BLaER1 treated with 17β-estradiol and CSF1 and Interleukin-3, amounts not matched to agents 10 nM and 100 nM (cell line): Measurements from ENCODE around the gene PRKCE.

Experiments
- H3K27ac ChIP-seq, 11 experiments: shearing (Covaris generic); formaldehyde crosslinking; 2 replicates each; pipeline ENCODE4 v1.8.1; 2022
- H3K27me3 ChIP-seq, 11 experiments: shearing (Covaris generic); formaldehyde crosslinking; 2 replicates each; pipeline ENCODE4 v1.8.1; 2022
- H3K36me3 ChIP-seq, 11 experiments: shearing (Covaris generic); formaldehyde crosslinking; 2 replicates each; pipeline ENCODE4 v1.8.1; 2022
- H3K4me1 ChIP-seq, 10 experiments: shearing (Covaris generic); formaldehyde crosslinking; 2 replicates each; pipeline ENCODE4 v1.8.1; 2022
- H3K4me2 ChIP-seq, 11 experiments: shearing (Covaris generic); formaldehyde crosslinking; 2 replicates each; pipeline ENCODE4 v1.8.1; 2022
- H3K4me3 ChIP-seq, 10 experiments: shearing (Covaris generic); formaldehyde crosslinking; 2 replicates each; pipeline ENCODE4 v1.8.1; 2022
- H3K9ac ChIP-seq, 11 experiments: shearing (Covaris generic); formaldehyde crosslinking; 2 replicates each; pipeline ENCODE4 v1.8.1; 2022
- H3K9me3 ChIP-seq, 11 experiments: shearing (Covaris generic); formaldehyde crosslinking; replicated peaks in 1 of 11; 2 replicates each; pipeline ENCODE4 v1.8.1; 2022
- H4K20me1 ChIP-seq, 11 experiments: shearing (Covaris generic); formaldehyde crosslinking; 2 replicates each; pipeline ENCODE4 v1.8.1; 2022
- Cebpa-rat ChIP-seq, 11 experiments: shearing (Covaris generic); IDR thresholded peaks; 2 replicates each; pipeline ENCODE4 v1.8.1; 2022

PRKCE gene

DNA sequence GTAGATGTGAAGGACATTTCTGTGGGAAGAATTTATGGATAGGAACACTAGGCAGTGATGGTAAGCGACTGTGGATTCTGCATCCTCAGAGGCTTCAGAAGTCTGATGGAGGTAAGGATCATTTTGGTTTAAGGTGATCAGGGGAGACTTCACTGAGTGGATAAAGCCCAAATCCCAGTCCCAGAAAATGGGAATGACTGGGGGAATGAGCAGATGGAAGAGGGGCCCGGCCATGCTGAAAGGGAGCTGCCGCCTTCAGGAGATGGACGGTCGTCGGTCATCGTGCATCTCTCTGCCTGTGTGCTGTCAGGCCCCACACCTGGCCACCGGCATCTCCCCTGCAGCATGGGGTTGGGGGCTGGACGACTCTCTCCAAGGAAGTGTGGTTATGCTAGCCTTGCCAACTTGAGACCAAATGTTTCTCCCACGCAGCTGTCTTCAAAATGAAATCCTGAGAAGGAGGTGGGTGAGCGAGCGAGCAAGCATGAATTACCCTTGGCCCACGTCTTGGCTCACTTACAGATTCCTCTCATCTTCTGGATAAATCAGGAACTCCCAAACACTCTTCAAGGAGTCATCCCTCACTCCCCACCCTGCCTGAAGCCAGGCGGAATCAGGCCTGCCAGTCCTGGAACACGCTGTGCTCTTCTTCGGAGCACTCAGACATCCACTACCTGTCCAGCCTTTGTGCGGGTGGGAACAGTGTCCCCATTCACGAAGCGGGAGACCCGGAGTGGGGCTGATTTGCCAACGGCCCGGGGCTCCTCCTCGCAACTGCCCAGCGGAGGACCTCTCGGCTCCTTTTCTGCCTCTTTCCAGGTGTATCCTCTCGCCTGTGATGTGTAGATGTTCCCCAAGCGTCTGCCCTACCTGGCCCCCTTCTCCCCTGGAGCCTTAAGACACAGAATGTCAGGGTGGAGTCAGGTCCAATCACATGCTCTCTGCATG is 85.6 kb downstream of the PRKCE start:
- H3K4me2 ChIP-seq = peak overlapping the region; percentile 7 to 93 (median 86); a peak in 20 of 22 replicates
- peak overlapping the region in 8 of 11 experiments; percentile 83 to 96 (median 91); a peak in 15 of 22 replicates for H3K27ac ChIP-seq
- H3K4me1 ChIP-seq = peaks cover 46 to 100% (median 97%) of the 10 kb centered on the region in 10 experiments
- peaks cover 0 to 53% (median 34%) of the 10 kb centered on the region in 11 experiments; a peak in 16 of 22 replicates for H3K36me3 ChIP-seq
- H4K20me1 ChIP-seq = peaks cover 0 to 15% (median 7%) of the 10 kb centered on the region in 11 experiments; a peak in 9 of 22 replicates
- H3K27me3 ChIP-seq = no peaks in the 10 kb centered on the region
- peak overlapping the region in 6 of 11 experiments; percentile 29 to 83 (median 74); a peak in 9 of 22 replicates for H3K9ac ChIP-seq
- peak overlapping the region in 1 of 10 experiments; percentile 2; a peak in 3 of 20 replicates for H3K4me3 ChIP-seq
- TF ChIP-seq Cebpa-rat (IDR thresholded peaks at IDR 0.05) = no peak
- 0 out of 22 replicates have a peak, but pooled peaks cover 0 to 4% (median 0%) of the 10 kb centered on the region in 11 experiments for H3K9me3 ChIP-seq

- H4K20me1 ChIP-seq = peaks cover 0 to 25% (median 7%) of the 10 kb centered on the region in 11 experiments; a peak in 9 of 22 replicates
- peak overlapping the region in 1 of 11 experiments; percentile 36; a peak in 1 of 22 replicates for H3K9ac ChIP-seq
- TF ChIP-seq Cebpa-rat (IDR thresholded peaks at IDR 0.05) = no peak
- H3K9me3 ChIP-seq = peaks cover 0 to 6% (median 2%) of the 10 kb centered on the region in 11 experiments; a peak in 9 of 22 replicates
- peaks cover 26 to 95% (median 82%) of the 10 kb centered on the region in 10 experiments for H3K4me1 ChIP-seq
- H3K36me3 ChIP-seq = peaks cover 0 to 70% (median 40%) of the 10 kb centered on the region in 11 experiments; a peak in 16 of 22 replicates
- peak overlapping the region in 5 of 11 experiments; percentile 33 to 96 (median 92); a peak in 8 of 22 replicates for H3K27ac ChIP-seq
- H3K4me3 ChIP-seq = no peak overlapping the region
- H3K27me3 ChIP-seq = no peaks in the 10 kb centered on the region
- H3K4me2 ChIP-seq = peak overlapping the region in 9 of 11 experiments; percentile 10 to 93 (median 87); a peak in 18 of 22 replicates
These were observed 88.5 kb downstream of the PRKCE start for GRCh38 chr2:45739796-45740485.

DNA sequence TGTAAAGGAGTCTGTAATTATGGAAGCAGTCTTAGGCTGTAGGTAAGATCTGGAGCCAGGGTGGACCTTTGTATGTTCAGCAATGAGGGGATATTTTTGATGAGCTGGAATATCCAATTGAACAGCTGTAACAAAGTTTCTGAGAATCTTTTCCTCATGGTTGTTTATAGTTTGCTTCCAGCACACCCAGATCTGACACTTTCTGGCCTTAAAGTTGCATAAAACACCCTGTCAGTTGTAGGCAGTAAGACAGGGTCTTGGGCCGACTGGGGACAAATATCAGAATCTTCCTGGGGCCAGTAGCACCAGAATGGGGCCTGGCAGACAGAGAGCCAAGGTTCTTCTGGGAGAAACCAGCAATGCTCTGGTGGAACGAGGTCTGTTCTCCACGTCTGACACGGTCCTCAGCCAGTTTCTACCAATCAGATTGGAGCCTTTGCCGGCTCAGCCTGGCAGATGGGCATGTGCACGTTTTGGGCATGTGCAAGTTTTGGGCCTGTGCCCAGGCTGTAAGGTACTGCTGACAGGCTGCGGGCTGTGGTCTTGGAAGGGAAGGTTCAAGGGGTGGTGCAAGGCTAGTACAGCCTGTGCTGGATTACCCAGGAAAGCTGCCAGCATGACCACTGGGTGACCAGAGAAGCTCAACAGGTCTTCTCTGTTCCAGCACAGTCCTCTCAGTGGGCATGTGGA is 89.8 kb downstream of the PRKCE start:
- Histone ChIP-seq H3K27ac (peak overlapping the region in 5 of 11 experiments; percentile 15 to 37 (median 17); a peak in 4 of 22 replicates), H3K4me2 (peak overlapping the region in 6 of 11 experiments; percentile 2 to 75 (median 24); a peak in 6 of 22 replicates), H3K27me3 (no peaks in the 10 kb centered on the region)

DNA sequence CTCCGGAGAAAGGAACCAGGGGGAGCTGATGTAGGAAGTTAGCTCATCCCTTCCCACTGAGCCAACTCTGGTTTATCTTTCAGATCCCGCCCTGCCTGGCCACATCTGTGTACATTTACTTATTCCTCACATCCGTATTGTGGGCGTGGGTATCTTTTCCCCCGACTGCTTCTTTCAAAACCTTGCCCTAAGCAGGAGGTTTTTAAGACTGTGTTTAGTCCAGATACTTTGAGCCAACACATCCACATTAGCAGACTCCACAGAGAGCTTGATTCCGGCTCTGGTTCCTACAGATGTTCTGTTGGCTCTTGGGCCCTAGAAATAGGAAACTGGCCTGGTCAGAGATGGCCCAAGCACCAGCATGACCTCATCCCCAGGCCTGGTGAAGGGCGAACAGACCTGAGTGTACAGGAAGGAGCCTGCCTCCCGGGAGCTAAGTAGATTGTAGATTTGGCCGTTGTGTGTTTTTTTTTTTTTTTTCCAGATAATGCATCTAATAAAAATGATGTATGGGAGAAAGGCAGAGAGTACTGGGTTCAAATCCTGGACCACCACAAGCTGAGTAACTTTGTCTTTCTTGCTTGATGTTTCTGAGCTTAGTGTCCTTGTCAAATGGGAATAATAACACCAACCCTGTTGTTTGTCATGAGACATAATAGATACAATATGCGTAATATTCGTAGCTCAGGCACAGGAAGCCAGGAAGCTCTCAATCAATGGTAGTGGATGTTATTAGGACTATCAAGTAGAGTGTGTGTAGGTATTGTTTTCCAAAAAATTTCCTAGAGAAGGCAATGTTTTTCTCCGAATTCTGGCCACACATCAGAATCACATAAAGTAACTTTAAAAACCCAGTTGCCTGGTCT is 92.3 kb downstream of the PRKCE start:
- Histone ChIP-seq H3K9me3 (peaks cover 18 to 39% (median 32%) of the 10 kb centered on the region in 11 experiments), H3K27me3 (no peaks in the 10 kb centered on the region), H3K36me3 (peaks cover 0 to 85% (median 55%) of the 10 kb centered on the region in 11 experiments; a peak in 19 of 22 replicates), H3K9ac (peak overlapping the region in 3 of 11 experiments; percentile 32 to 51 (median 35); a peak in 2 of 22 replicates), H3K4me3 (peak overlapping the region in 1 of 10 experiments; percentile 30; a peak in 1 of 20 replicates), H3K4me1 (peaks cover 10 to 64% (median 50%) of the 10 kb centered on the region in 10 experiments), H4K20me1 (peaks cover 0 to 39% (median 14%) of the 10 kb centered on the region in 11 experiments; a peak in 11 of 22 replicates), H3K4me2 (peak overlapping the region; percentile 13 to 77 (median 68)), H3K27ac (peak overlapping the region in 8 of 11 experiments; percentile 48 to 63 (median 50); a peak in 12 of 22 replicates)
- TF ChIP-seq Cebpa-rat (IDR thresholded peaks at IDR 0.05) = no peak

More for the DNA sequence above, 89.8 kb downstream of the PRKCE start:
- Histone ChIP-seq H3K9me3 (peaks cover 0 to 20% (median 15%) of the 10 kb centered on the region in 11 experiments; a peak in 20 of 22 replicates), H3K4me1 (peaks cover 16 to 81% (median 69%) of the 10 kb centered on the region in 10 experiments), H4K20me1 (peaks cover 0 to 26% (median 7%) of the 10 kb centered on the region in 11 experiments; a peak in 9 of 22 replicates), H3K4me3 (no peak overlapping the region), H3K36me3 (peaks cover 0 to 79% (median 49%) of the 10 kb centered on the region in 11 experiments; a peak in 18 of 22 replicates), H3K9ac (no peak overlapping the region)
- no peak for TF ChIP-seq Cebpa-rat (IDR thresholded peaks at IDR 0.05)

- Histone ChIP-seq H3K27me3 (no peaks in the 10 kb centered on the region), H4K20me1 (peaks cover 0 to 52% (median 26%) of the 10 kb centered on the region in 11 experiments; a peak in 13 of 22 replicates), H3K9me3 (peaks cover 18 to 41% (median 32%) of the 10 kb centered on the region in 11 experiments), H3K4me1 (peaks cover 14 to 64% (median 50%) of the 10 kb centered on the region in 10 experiments), H3K4me3 (no peak overlapping the region), H3K9ac (no peak overlapping the region), H3K27ac (peak overlapping the region in 2 of 11 experiments; percentile 40 to 41; a peak in 5 of 22 replicates), H3K4me2 (no peak overlapping the region), H3K36me3 (peaks cover 0 to 79% (median 51%) of the 10 kb centered on the region in 11 experiments; a peak in 19 of 22 replicates)
- TF ChIP-seq Cebpa-rat (IDR thresholded peaks at IDR 0.05) = no peak
These were observed 93.8 kb downstream of the PRKCE start for GRCh38 chr2:45745231-45745630.

- no peak overlapping the region for H3K4me3 ChIP-seq
- H3K27ac ChIP-seq = no peak overlapping the region
- H3K36me3 ChIP-seq = peaks cover 0 to 73% (median 49%) of the 10 kb centered on the region in 11 experiments; a peak in 19 of 22 replicates
- no peak overlapping the region for H3K9ac ChIP-seq
- no peak for TF ChIP-seq Cebpa-rat (IDR thresholded peaks at IDR 0.05)
- peaks cover 18 to 51% (median 38%) of the 10 kb centered on the region in 11 experiments for H3K9me3 ChIP-seq
- H3K4me1 ChIP-seq = peaks cover 22 to 60% (median 48%) of the 10 kb centered on the region in 10 experiments
- H3K27me3 ChIP-seq = no peaks in the 10 kb centered on the region
- H3K4me2 ChIP-seq = no peak overlapping the region
- peaks cover 0 to 56% (median 36%) of the 10 kb centered on the region in 11 experiments; a peak in 12 of 22 replicates for H4K20me1 ChIP-seq
These were observed 95.4 kb downstream of the PRKCE start for GRCh38 chr2:45746888-45747287.

- H3K4me3 ChIP-seq = no peak overlapping the region
- TF ChIP-seq Cebpa-rat (IDR thresholded peaks at IDR 0.05) = no peak
These were observed 95.9 kb downstream of the PRKCE start for GRCh38 chr2:45747363-45747762.

More at GRCh38 chr2:45747363-45747762, 95.9 kb downstream of the PRKCE start:
- Histone ChIP-seq H4K20me1 (peaks cover 0 to 56% (median 41%) of the 10 kb centered on the region in 11 experiments; a peak in 13 of 22 replicates), H3K4me1 (peaks cover 22 to 56% (median 47%) of the 10 kb centered on the region in 10 experiments), H3K27ac (no peak overlapping the region), H3K36me3 (peaks cover 0 to 68% (median 45%) of the 10 kb centered on the region in 11 experiments; a peak in 19 of 22 replicates), H3K4me2 (no peak overlapping the region), H3K9me3 (peaks cover 18 to 51% (median 38%) of the 10 kb centered on the region in 11 experiments), H3K9ac (no peak overlapping the region), H3K27me3 (no peaks in the 10 kb centered on the region)
